GM23248 (cell line): ENCODE measurements around the gene CFH. TPM values are rescaled to one million over a fixed set of nuclear protein-coding genes. Genes with fewer than 3 reads are reported as not detected.
A peak's percentile ranks its signal among the peaks of the same experiment; 100 is the strongest.

Source experiments
- DNase-seq: peaks from one replicate; pipeline ENCODE4 v3.0.0-alpha.2; 2015
- H2AFZ ChIP-seq: fragments of 200-600 bp; sonication (generic); 2 replicates; pipeline ENCODE4 v1.6.1; 2016; ENCODE audit warnings: antibody characterized with exemption
- H3F3A ChIP-seq: fragments of 200-600 bp; sonication (generic); 2 replicates; pipeline ENCODE4 v1.6.1; 2016; ENCODE audit warnings: mild to moderate bottlenecking, antibody characterized with exemption, mixed run types; ENCODE audit not compliant: insufficient read depth
- H3K27ac ChIP-seq: fragments of 200-600 bp; sonication (generic); 2 replicates; pipeline ENCODE4 v1.5.1; 2016; ENCODE audit warnings: mild to moderate bottlenecking
- H3K27me3 ChIP-seq: fragments of 200-600 bp; sonication (generic); replicated peaks from 2 replicates; pipeline ENCODE4 v1.6.1; 2016; ENCODE audit warnings: mild to moderate bottlenecking; ENCODE audit not compliant: insufficient read depth
- H3K36me3 ChIP-seq: fragments of 200-600 bp; sonication (generic); 2 replicates; pipeline ENCODE4 v1.6.1; 2016; ENCODE audit warnings: low read depth, mild to moderate bottlenecking
- H3K4me1 ChIP-seq: fragments of 200-600 bp; sonication (generic); 2 replicates; pipeline ENCODE4 v1.6.1; 2016; ENCODE audit warnings: mild to moderate bottlenecking; ENCODE audit not compliant: insufficient read depth
- H3K4me2 ChIP-seq: fragments of 200-600 bp; sonication (generic); one replicate; pipeline ENCODE4 v1.6.1; 2016; ENCODE audit warnings: mild to moderate bottlenecking; ENCODE audit not compliant: unreplicated experiment
- H3K4me3 ChIP-seq: fragments of 200-600 bp; sonication (generic); 2 replicates; pipeline ENCODE4 v1.5.1; 2016; ENCODE audit warnings: mild to moderate bottlenecking
- H3K79me2 ChIP-seq: fragments of 200-600 bp; sonication (generic); 2 replicates; pipeline ENCODE4 v1.6.1; 2016; ENCODE audit warnings: mild to moderate bottlenecking; ENCODE audit not compliant: insufficient read depth
- H3K9ac ChIP-seq: fragments of 200-600 bp; sonication (generic); 2 replicates; pipeline ENCODE4 v1.6.1; 2016; ENCODE audit warnings: mild to moderate bottlenecking
- H3K9me2 ChIP-seq: fragments of 200-600 bp; sonication (generic); 2 replicates; pipeline ENCODE4 v1.6.1; 2016; ENCODE audit warnings: mixed run types, mild to moderate bottlenecking, moderate library complexity; ENCODE audit not compliant: insufficient read depth
- H3K9me3 ChIP-seq: fragments of 200-600 bp; sonication (generic); one replicate; pipeline ENCODE4 v1.6.1; 2017; ENCODE audit warnings: low read depth
- H4K20me1 ChIP-seq: fragments of 200-600 bp; sonication (generic); 2 replicates; pipeline ENCODE4 v1.6.0; 2016; ENCODE audit not compliant: insufficient read depth
- EZH2 ChIP-seq: fragments of 200-600 bp; sonication (generic); IDR thresholded peaks from 2 replicates; pipeline ENCODE4 v1.6.1; 2018; ENCODE audit warnings: antibody characterized with exemption, mild to moderate bottlenecking; ENCODE audit not compliant: insufficient read depth, poor library complexity, severe bottlenecking
- EZH2phosphoT487 ChIP-seq: fragments of 200-600 bp; sonication (generic); IDR thresholded peaks from 2 replicates; pipeline ENCODE4 v1.6.1; 2018; ENCODE audit warnings: antibody characterized with exemption, moderate library complexity, mild to moderate bottlenecking, low read depth; ENCODE audit not compliant: insufficient read depth
- WGBS, 2 experiments: methylation state at CpG; one replicate each; pipeline ENCODE4 v1.1.6; 2015 to 2017; ENCODE audit warnings: low lambda C conversion rate in 2 of 2, low coverage in 1 of 2; ENCODE audit errors: missing lambda C conversion rate in 2 of 2; 5-methylcytosine and 5-hydroxymethylcytosine counted together
- in situ Hi-C: fragments of 300-500 bp; cut with MboI; formaldehyde crosslinking; loops from 2 replicates; pipeline ENCODE4 v1.15.0; 2020
- polyA plus RNA-seq: library from polyadenylated mRNA; unstranded; fragments of >200 nt; fragmentation: Nextera tagmentation; extraction: Ambion mirVana; gene quantifications from 2 replicates; pipeline ENCODE4 v1.2.1, GENCODE V29; 2016
- total RNA-seq: library from RNA; depleted of rRNA; stranded (reverse); fragments of >200 nt; shearing (Covaris generic); gene quantifications from 2 replicates; pipeline ENCODE4 v1.2.3, GENCODE V29; 2014

CFH gene
- total and polyA plus RNA-seq, 2 experiments from 2014 or later, result 19.3 to 22.7 TPM

DNA sequence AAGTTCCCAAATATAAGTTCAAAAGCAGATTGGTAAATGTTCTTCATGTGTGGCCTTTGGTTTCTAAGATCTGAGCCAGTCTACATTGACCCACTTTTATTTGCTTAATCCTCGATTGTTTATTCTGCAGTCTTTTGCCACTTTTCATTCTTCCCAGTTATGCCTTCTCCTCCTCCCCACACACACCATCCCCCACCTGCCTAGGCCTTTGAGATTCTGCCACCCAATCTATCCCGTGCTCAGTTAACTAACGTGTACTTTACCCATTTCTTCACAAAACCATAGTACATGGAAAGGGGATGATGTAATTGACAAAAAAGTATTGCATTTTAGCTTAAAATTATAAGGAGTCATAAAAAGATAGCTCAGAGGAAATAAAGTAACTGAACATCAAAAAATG is 3.7 kb downstream of the CFH start:
- WGBS, 2 experiments, result 89 to 90% methylated on average over 3 of the region's 3 CpGs
- H3K4me2 ChIP-seq, result no peak overlapping the region

GRCh38 chr1:196659471-196659870 is 7.6 kb downstream of the CFH start:
- TF ChIP-seq EZH2phosphoT487 (no peak), EZH2 (no peak)
- Histone ChIP-seq H3K4me2 (no peak overlapping the region), H3K9me2 (no peaks in the 10 kb centered on the region), H4K20me1 (no peaks in the 10 kb centered on the region), H3F3A (no peaks in the 10 kb centered on the region), H3K79me2 (0 out of 2 replicates have a peak, but pooled peaks cover under 1% of the 10 kb centered on the region), H3K27ac (no peak overlapping the region), H2AFZ (peak overlapping the region; percentile 86; the same call in 1 of the 2 replicates), H3K4me3 (no peak overlapping the region), H3K9ac (no peak overlapping the region), H3K9me3 (no peaks in the 10 kb centered on the region), H3K36me3 (no peaks in the 10 kb centered on the region), H3K4me1 (peaks cover 4% of the 10 kb centered on the region), H3K27me3 (no peaks in the 10 kb centered on the region)
- in situ Hi-C loops, result loop anchor here (25.0 kb wide), 1 partner anchor 322 kb away; no protein-coding TSS in a partner anchor
- DNase-seq, result no peak
- 72% methylated on average over 1 of the region's 1 CpG for WGBS, 2 experiments

More for the DNA sequence above, 3.7 kb downstream of the CFH start:
- in situ Hi-C loops, result loop anchor here (25.0 kb wide), 1 partner anchor 318 kb away; no protein-coding TSS in a partner anchor
- H3K27ac ChIP-seq, result no peak overlapping the region
- H3K9me3 ChIP-seq, result no peaks in the 10 kb centered on the region
- H3K9ac ChIP-seq, result no peak overlapping the region
- H3K4me3 ChIP-seq, result no peak overlapping the region
- no peaks in the 10 kb centered on the region for H3K27me3 ChIP-seq
- 0 out of 2 replicates have a peak overlapping the region, but pooled peaks have one; percentile 74 for H2AFZ ChIP-seq
- no peaks in the 10 kb centered on the region for H3K9me2 ChIP-seq
- H3K79me2 ChIP-seq, result peaks cover 10% of the 10 kb centered on the region; the same call in 1 of the 2 replicates
- DNase-seq, result no peak
- H4K20me1 ChIP-seq, result no peaks in the 10 kb centered on the region
- no peaks in the 10 kb centered on the region for H3K36me3 ChIP-seq
- H3F3A ChIP-seq, result 0 out of 2 replicates have a peak, but pooled peaks cover 10% of the 10 kb centered on the region
- no peak for TF ChIP-seq EZH2phosphoT487
- TF ChIP-seq EZH2, result no peak
- H3K4me1 ChIP-seq, result peaks cover 19% of the 10 kb centered on the region

- in situ Hi-C loops, result loop anchor here (10.0 to 25.0 kb wide), 2 partner anchors 323 to 495 kb away; no protein-coding TSS in a partner anchor
- Histone ChIP-seq H3K9me3 (no peaks in the 10 kb centered on the region), H4K20me1 (no peaks in the 10 kb centered on the region), H3K9ac (no peak overlapping the region; the same call in 1 of the 2 replicates), H3K27ac (no peak overlapping the region), H3K4me2 (no peak overlapping the region), H3F3A (no peaks in the 10 kb centered on the region), H3K79me2 (no peaks in the 10 kb centered on the region), H2AFZ (peak overlapping the region; percentile 86; the same call in 1 of the 2 replicates), H3K27me3 (no peaks in the 10 kb centered on the region), H3K36me3 (no peaks in the 10 kb centered on the region), H3K4me3 (no peak overlapping the region), H3K4me1 (no peaks in the 10 kb centered on the region), H3K9me2 (no peaks in the 10 kb centered on the region)
- TF ChIP-seq EZH2phosphoT487 (no peak), EZH2 (no peak)
- no peak for DNase-seq
- WGBS, 2 experiments, result 51 to 64% methylated on average over 3 of the region's 3 CpGs
These were observed 8.4 kb downstream of the CFH start for GRCh38 chr1:196660272-196660671.

DNA sequence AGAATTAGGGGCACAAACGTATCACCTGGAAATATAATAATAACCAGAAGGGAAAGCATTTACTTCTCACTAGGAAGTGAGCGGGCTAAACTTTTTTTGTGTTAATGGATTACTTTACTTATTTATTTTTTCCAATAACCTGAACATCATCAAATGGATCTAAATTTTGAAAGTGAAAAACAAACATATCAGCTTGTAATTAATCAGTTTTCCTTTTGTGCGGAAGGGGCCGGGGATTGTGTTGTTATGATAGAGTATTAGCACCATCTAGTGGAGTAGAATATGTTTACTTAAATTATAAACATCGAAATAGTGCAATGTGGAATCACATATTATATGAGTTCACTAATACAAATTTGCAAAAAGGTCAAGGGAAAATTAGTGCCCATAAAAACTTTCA is 9.0 kb downstream of the CFH start:
- TF ChIP-seq EZH2phosphoT487 (no peak), EZH2 (no peak)
- Histone ChIP-seq H3K79me2 (no peaks in the 10 kb centered on the region), H3K9ac (peak overlapping the region; percentile 60), H2AFZ (peak overlapping the region; percentile 86), H3K36me3 (no peaks in the 10 kb centered on the region), H3K9me3 (no peaks in the 10 kb centered on the region), H3K27ac (no peak overlapping the region), H3K9me2 (no peaks in the 10 kb centered on the region), H3K4me2 (peak overlapping the region; percentile 98), H3K4me3 (peak overlapping the region; percentile 74), H3K27me3 (no peaks in the 10 kb centered on the region), H3K4me1 (no peaks in the 10 kb centered on the region), H3F3A (no peaks in the 10 kb centered on the region), H4K20me1 (no peaks in the 10 kb centered on the region)
- peak; percentile 68 for DNase-seq
- in situ Hi-C loops, result loop anchor here (10.0 to 25.0 kb wide), 2 partner anchors 324 to 496 kb away; no protein-coding TSS in a partner anchor
- 4 to 7% methylated on average over 5 of the region's 5 CpGs for WGBS, 2 experiments

- in situ Hi-C loops, result loop anchor here (10.0 to 25.0 kb wide), 2 partner anchors 324 to 497 kb away; no protein-coding TSS in a partner anchor
- H3K36me3 ChIP-seq, result no peaks in the 10 kb centered on the region
- H3K4me2 ChIP-seq, result peak overlapping the region; percentile 98
- H3F3A ChIP-seq, result no peaks in the 10 kb centered on the region
- no peak overlapping the region for H3K4me3 ChIP-seq
- H3K79me2 ChIP-seq, result no peaks in the 10 kb centered on the region
- H3K9me3 ChIP-seq, result no peaks in the 10 kb centered on the region
- no peak for TF ChIP-seq EZH2phosphoT487
- no peak for TF ChIP-seq EZH2
- H3K27me3 ChIP-seq, result no peaks in the 10 kb centered on the region
- DNase-seq, result no peak
- no peaks in the 10 kb centered on the region for H3K9me2 ChIP-seq
- H3K27ac ChIP-seq, result no peak overlapping the region
- H3K9ac ChIP-seq, result no peak overlapping the region
- no peaks in the 10 kb centered on the region for H4K20me1 ChIP-seq
- 0% methylated on average over 1 of the region's 1 CpG for WGBS, 2 experiments
- H3K4me1 ChIP-seq, result no peaks in the 10 kb centered on the region
- no peak overlapping the region for H2AFZ ChIP-seq
These were observed 9.5 kb downstream of the CFH start for GRCh38 chr1:196661345-196661744.
